Left lung (tissue), 10 donors: ENCODE data around the gene FOXM1. TPM values are rescaled to one million over a fixed set of nuclear protein-coding genes. Genes with fewer than 3 reads are reported as not detected.

Experiments used
- ATAC-seq: fragments of 200-7000 bp; cut with Tn5 transposase; one replicate; pipeline ENCODE4 v1.9.1; 2020; ENCODE audit warnings: moderate library complexity
- DNase-seq, 4 donors: peaks; one replicate each; pipeline ENCODE4 v3.0.0-alpha.2; 2013 to 2020
- H3K27ac ChIP-seq, 2 donors: fragments of 200-600 bp; sonication (generic) in 1 of 2; one replicate each; pipeline versions ENCODE4 v1.5.0 to v1.8.0; 2020 to 2021
- H3K27me3 ChIP-seq, 2 donors: fragments of 200-600 bp; sonication (generic) in 1 of 2; one replicate each; pipeline versions ENCODE4 v1.5.0 to v1.8.0; 2020 to 2021
- H3K36me3 ChIP-seq, 2 donors: fragments of 200-600 bp; sonication (generic) in 1 of 2; one replicate each; pipeline versions ENCODE4 v1.5.0 to v1.8.0; 2020 to 2021
- H3K4me1 ChIP-seq, 2 donors: fragments of 200-600 bp; one replicate each; pipeline ENCODE4 v1.8.0; 2021
- H3K4me3 ChIP-seq, 2 donors: fragments of 200-600 bp; sonication (generic) in 1 of 2; one replicate each; pipeline versions ENCODE4 v1.5.0 to v1.8.0; 2020 to 2021; ENCODE audit warnings: mild to moderate bottlenecking in 1 of 2
- H3K9me3 ChIP-seq, 2 donors: fragments of 200-600 bp; sonication (generic) in 1 of 2; one replicate each; pipeline versions ENCODE4 v1.5.0 to v1.8.0; 2020 to 2021
- CTCF ChIP-seq, 2 donors: fragments of 200-600 bp; sonication (generic) in 1 of 2; IDR thresholded peaks; one replicate each; pipeline versions ENCODE4 v1.5.0 to v1.8.0; 2021; ENCODE audit warnings: antibody characterized with exemption in 2 of 2
- intact Hi-C, 2 donors: fragments of 100-400 bp; cut with DNase I; formaldehyde crosslinking; loops; one replicate each; pipeline versions ENCODE4 v1.11.2 to v1.14.2; 2022
- polyA plus RNA-seq, 6 donors: library from polyadenylated mRNA; unstranded; fragments of 120-200 nt; gene quantifications; one replicate each; pipeline ENCODE4 v1.2.1, GENCODE V29; 2013; ENCODE audit not compliant: insufficient read length in 6 of 6
- total RNA-seq, 2 donors: library from RNA; stranded (reverse); fragmentation: NEBNext Ultra II Directional; extraction: Animal tissue kit (Norgen Biotek cat#: 25700); gene quantifications; one replicate each; pipeline ENCODE4 v1.2.1, GENCODE V29; 2021
- donor health status: DM: no; HTN: yes; CAD: no.
- donor health status: DM: no; HTN: no; CAD: no.

FOXM1 gene
- total and polyA plus RNA-seq, 8 donors: 4.7 to 54.0 (median 27.3) TPM

GRCh38 chr12:2834581-2835491, 42.1 kb downstream of the FOXM1 start, which contains the start of gene NRIP2:
NRIP2 (minus strand) TSS chr12:2835035; CDS start chr12:2834983, 52 bp downstream.
- TF ChIP-seq CTCF (IDR thresholded peaks at IDR 0.05): no peak
- ATAC-seq (peak; percentile 64), DNase-seq (peak in 2 of 4 donors; percentile 77 to 91)
- Histone ChIP-seq H3K4me3 (no peak within 1 kb of the TSS), H3K36me3 (peaks cover 0 to 23% of the 10 kb centered on the region in 2 donors), H3K27ac (no peak within 1 kb of the TSS), H3K9me3 (no peaks in the 10 kb centered on the region), H3K4me1 (no peaks in the 10 kb centered on the region), H3K27me3 (peaks cover 0 to 6% of the 10 kb centered on the region in 2 donors)
- intact Hi-C loops: no loop called here

DNA sequence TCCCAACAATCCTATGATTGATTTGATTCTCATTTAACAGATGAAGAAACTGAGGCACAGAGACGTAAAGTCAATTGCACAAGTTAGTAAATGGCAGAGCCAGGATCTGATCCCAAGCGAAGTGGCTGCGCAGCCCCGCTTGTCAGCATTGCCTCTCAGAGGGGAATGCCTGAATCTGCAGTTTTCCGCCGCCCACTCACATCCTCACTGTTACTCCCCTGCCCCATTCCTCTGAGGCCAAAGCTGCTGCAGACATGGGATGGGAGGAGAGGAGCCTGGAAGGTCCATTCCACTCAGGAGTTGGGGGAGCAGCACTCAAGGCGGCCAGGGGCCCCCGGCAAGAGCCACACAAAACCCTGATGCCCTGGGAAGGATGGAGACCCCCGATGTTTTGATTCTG, 43.2 kb downstream of the FOXM1 start:
- peaks cover 0 to 33% of the 10 kb centered on the region in 2 donors for H3K36me3 ChIP-seq
- intact Hi-C loops: no loop called here

GRCh38 chr12:2833327-2833726, 43.6 kb downstream of the FOXM1 start:
- Histone ChIP-seq H3K27ac (no peak overlapping the region), H3K36me3 (peaks cover 0 to 36% of the 10 kb centered on the region in 2 donors), H3K4me3 (no peak overlapping the region), H3K9me3 (no peaks in the 10 kb centered on the region), H3K27me3 (peaks cover 0 to 6% of the 10 kb centered on the region in 2 donors), H3K4me1 (no peaks in the 10 kb centered on the region)
- no peak for ATAC-seq
- no peak for TF ChIP-seq CTCF (IDR thresholded peaks at IDR 0.05)
- no peak for DNase-seq
- intact Hi-C loops: no loop called here

More for the DNA sequence above, 43.2 kb downstream of the FOXM1 start:
- H3K4me1 ChIP-seq: no peaks in the 10 kb centered on the region
- H3K27me3 ChIP-seq: peaks cover 0 to 6% of the 10 kb centered on the region in 2 donors
- H3K9me3 ChIP-seq: no peaks in the 10 kb centered on the region
- no peak overlapping the region for H3K4me3 ChIP-seq
- H3K27ac ChIP-seq: no peak overlapping the region
- no peak for DNase-seq
- ATAC-seq: peak; percentile 15
- TF ChIP-seq CTCF (IDR thresholded peaks at IDR 0.05): no peak

DNA sequence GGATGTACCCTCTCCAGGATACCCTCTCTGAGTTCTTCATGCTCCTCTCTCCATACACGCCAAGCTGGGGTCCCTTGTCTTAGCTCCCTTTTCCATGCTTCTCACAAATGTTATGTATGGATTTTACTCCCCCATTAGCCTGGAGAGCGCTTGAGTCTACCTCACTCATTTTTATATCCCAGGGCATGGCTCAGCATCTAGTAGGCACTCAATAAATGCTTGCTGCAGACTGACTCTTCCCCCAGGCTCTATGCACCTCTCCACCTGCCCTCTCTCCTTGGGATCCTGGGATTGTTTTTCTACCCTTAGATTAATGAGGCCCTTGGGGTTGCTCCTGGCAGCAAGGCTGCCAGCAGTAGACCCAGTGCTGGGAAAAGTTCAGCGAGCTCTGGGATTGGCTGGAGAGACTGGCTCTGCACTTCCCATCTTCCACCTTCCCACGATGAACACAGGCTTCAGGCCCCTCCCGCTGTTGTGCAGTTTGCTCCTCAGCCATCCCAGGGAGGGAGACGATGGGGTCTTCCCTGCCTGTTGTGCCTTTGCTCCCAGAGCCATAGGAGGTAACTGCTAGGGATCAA, 44.3 kb downstream of the FOXM1 start:
- intact Hi-C loops: no loop called here

More for the DNA sequence above, 44.3 kb downstream of the FOXM1 start:
- H3K4me1 ChIP-seq: no peaks in the 10 kb centered on the region
- no peak overlapping the region for H3K4me3 ChIP-seq
- H3K9me3 ChIP-seq: no peaks in the 10 kb centered on the region
- no peak overlapping the region for H3K27ac ChIP-seq
- no peak for TF ChIP-seq CTCF (IDR thresholded peaks at IDR 0.05)
- H3K27me3 ChIP-seq: peaks cover 0 to 6% of the 10 kb centered on the region in 2 donors
- ATAC-seq (no peak), DNase-seq (no peak)
- H3K36me3 ChIP-seq: peaks cover 0 to 40% of the 10 kb centered on the region in 2 donors
